ENCODE data around the gene TRIM31.

GRCh38 chr6:30145818-30146217 is 32.9 kb upstream of the TRIM31 start:
- TF ChIP-seq POLR2A (IDR thresholded peaks at IDR 0.05; ENCODE audit: low read depth, low read length) (no peak), POLR2AphosphoS5 (IDR thresholded peaks at IDR 0.05; ENCODE audit: low read depth, low read length) (no peak)
